ENCODE measurements around the gene MAST4.

The MAST4 gene

DNA sequence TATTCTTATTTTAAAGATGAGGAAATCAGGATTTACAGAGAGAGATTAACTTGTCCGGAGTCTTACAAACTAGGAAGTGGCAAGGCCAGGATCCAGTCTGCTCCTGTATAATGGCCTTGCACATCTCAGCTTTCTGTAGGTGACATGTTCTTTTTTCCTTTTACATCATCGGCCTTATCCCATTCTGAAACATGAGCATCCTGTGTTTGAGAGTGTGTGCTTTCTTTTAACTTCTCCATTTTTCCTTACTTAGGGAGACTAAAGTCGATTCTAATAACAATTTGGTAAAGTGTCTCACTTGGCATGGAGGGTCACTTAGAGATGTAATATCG is 385.8 kb downstream of the MAST4 start:
- H3K27ac ChIP-seq = peak overlapping the region; percentile 59
- TF ChIP-seq, protein P1, sequence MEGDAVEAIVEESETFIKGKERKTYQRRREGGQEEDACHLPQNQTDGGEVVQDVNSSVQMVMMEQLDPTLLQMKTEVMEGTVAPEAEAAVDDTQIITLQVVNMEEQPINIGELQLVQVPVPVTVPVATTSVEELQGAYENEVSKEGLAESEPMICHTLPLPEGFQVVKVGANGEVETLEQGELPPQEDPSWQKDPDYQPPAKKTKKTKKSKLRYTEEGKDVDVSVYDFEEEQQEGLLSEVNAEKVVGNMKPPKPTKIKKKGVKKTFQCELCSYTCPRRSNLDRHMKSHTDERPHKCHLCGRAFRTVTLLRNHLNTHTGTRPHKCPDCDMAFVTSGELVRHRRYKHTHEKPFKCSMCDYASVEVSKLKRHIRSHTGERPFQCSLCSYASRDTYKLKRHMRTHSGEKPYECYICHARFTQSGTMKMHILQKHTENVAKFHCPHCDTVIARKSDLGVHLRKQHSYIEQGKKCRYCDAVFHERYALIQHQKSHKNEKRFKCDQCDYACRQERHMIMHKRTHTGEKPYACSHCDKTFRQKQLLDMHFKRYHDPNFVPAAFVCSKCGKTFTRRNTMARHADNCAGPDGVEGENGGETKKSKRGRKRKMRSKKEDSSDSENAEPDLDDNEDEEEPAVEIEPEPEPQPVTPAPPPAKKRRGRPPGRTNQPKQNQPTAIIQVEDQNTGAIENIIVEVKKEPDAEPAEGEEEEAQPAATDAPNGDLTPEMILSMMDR (conservative IDR thresholded peaks at IDR 0.05) = no peak

DNA sequence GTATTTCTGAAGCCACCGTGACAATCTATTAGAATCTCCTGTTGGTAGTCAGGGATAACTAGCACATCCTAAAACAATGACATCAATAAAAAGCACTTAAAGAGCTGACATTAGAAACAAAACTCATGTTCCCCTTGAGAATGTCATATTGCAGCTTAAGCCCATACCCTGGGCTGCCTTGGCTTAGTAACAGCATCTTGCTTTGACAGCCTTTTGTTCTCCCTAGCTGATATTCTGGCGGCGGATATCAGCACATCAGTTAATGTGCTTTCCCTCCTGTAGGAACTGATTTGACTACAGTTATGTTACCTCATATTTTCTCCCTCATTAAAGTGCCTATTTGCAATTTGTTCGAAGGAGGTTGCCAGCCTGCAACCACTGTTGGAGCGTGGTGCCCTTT is 386.3 kb downstream of the MAST4 start:
- peak overlapping the region; percentile 59 for H3K27ac ChIP-seq
- TF ChIP-seq, protein P1 (conservative IDR thresholded peaks at IDR 0.05) = no peak

GRCh38 chr5:66985417-66985816 is 389.2 kb downstream of the MAST4 start:
- TF ChIP-seq, protein P1 (conservative IDR thresholded peaks at IDR 0.05) = no peak

DNA sequence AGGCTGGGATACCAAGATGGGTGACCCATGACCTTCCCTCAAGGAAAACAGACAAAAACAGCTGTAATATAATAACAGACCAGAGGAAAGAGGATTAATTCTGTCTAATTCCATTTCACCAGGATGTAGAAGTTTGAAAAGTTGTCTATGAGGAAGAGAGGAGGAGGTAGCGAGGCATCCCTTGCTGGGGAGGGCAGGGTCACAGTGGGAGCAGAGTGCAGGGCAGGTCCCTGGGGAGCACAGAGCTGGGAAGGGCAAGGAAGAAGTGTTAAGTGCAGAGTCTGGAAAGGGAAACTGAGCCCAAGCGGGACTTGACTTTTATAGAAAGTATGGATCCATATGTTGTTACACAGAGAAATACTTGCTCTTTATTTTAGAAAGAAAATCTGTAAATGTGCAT is 389.8 kb downstream of the MAST4 start:
- H3K27ac ChIP-seq = no peak overlapping the region
- TF ChIP-seq, protein P1 (conservative IDR thresholded peaks at IDR 0.05) = no peak

More at GRCh38 chr5:66985417-66985816, 389.2 kb downstream of the MAST4 start:
- H3K27ac ChIP-seq = no peak overlapping the region

- no peak overlapping the region for H3K27ac ChIP-seq
- TF ChIP-seq, protein P1 (conservative IDR thresholded peaks at IDR 0.05) = no peak
Observed at GRCh38 chr5:66986534-66986933, 390.3 kb downstream of the MAST4 start.

DNA sequence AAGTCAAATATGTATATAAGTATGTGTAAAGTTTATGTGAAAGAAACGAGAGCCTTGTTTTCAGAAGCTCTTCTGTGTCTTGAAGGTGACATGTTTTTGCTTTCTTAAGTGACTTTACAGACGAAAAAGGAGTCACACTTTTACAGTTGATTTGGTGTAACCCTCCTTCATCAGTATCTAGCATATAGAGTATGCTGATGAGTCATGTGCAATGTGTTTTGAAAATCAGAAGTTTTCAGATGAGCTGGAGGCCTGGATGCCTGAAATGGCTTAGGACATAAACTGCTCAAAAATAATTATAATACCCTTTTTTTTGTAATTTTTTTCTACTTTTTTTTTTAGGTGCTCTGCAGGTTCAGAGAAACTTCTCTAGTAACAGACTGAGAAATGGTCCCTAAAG is 390.9 kb downstream of the MAST4 start:
- TF ChIP-seq, protein P1 (conservative IDR thresholded peaks at IDR 0.05) = no peak
- no peak overlapping the region for H3K27ac ChIP-seq

DNA sequence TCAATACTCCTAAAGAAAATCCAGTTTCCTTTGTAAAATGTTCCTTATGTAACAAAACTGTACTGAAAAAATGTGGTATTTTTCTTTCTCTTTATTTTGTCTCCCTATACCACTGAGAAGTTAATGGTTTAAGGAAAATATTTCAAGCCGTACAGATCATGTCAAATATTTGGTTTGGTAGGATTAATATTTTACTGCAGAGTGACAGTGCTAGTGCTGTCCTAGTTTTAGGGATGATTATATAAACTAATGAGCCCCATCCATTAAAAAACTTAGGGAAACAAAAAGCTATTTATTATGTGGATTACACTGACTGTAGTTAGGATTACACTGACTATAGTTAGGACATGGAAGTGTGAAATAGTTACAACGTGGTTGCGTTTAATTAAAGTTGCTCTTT is 391.3 kb downstream of the MAST4 start:
- TF ChIP-seq, protein P1 (conservative IDR thresholded peaks at IDR 0.05) = no peak
- no peak overlapping the region for H3K27ac ChIP-seq
